Neural cell (in vitro differentiated cells): ENCODE data around the gene WDR87. TPM values are rescaled to one million over a fixed set of nuclear protein-coding genes. Genes with fewer than 3 reads are reported as not detected.

Experiments
- H2AFZ ChIP-seq: fragments of 200-600, 300-800 bp; sonication (generic), shearing (Covaris generic); 2 replicates; pipeline ENCODE4 v1.6.0; 2014; ENCODE audit warnings: low read depth, mild to moderate bottlenecking, antibody characterized with exemption, low read length, moderate library complexity
- H3F3A ChIP-seq: fragments of 200-600 bp; shearing (Covaris generic); 2 replicates; pipeline ENCODE4 v1.6.1; 2016; ENCODE audit warnings: mild to moderate bottlenecking, moderate library complexity, mixed read lengths, antibody characterized with exemption, low read length; ENCODE audit not compliant: insufficient read depth, poor library complexity, severe bottlenecking
- H3K27ac ChIP-seq: fragments of 200-600, 300-800 bp; sonication (generic), shearing (Covaris generic); 2 replicates; pipeline ENCODE4 v1.5.1; 2014; ENCODE audit warnings: mild to moderate bottlenecking, low read length, moderate library complexity
- H3K27me3 ChIP-seq: fragments of 300-800, 200-600 bp; sonication (generic), shearing (Covaris generic); 2 replicates; pipeline ENCODE4 v1.6.0; 2014; ENCODE audit warnings: mild to moderate bottlenecking, low read depth, low read length, moderate library complexity; ENCODE audit not compliant: insufficient read depth
- H3K36me3 ChIP-seq: fragments of 300-800, 200-600 bp; sonication (generic), shearing (Covaris generic); 2 replicates; pipeline ENCODE4 v1.5.1; 2014; ENCODE audit warnings: mild to moderate bottlenecking, antibody characterized with exemption, low read length, moderate library complexity; ENCODE audit not compliant: insufficient read depth
- H3K4me2 ChIP-seq: fragments of 300-800, 200-600 bp; sonication (generic), shearing (Covaris generic); 2 replicates; pipeline ENCODE4 v1.6.0; 2014; ENCODE audit warnings: mild to moderate bottlenecking, low read length
- H3K4me3 ChIP-seq: fragments of 300-800, 200-600 bp; sonication (generic), shearing (Covaris generic); 2 replicates; pipeline ENCODE4 v1.5.1; 2014; ENCODE audit warnings: mild to moderate bottlenecking, low read length, moderate library complexity
- H3K79me2 ChIP-seq: fragments of 200-600 bp; shearing (Covaris generic); replicated peaks from 2 replicates; pipeline ENCODE4 v1.6.0; 2014; ENCODE audit warnings: mild to moderate bottlenecking, low read length, moderate library complexity; ENCODE audit not compliant: insufficient read depth
- H3K9ac ChIP-seq: fragments of 300-800, 200-600 bp; sonication (generic), shearing (Covaris generic); 2 replicates; pipeline ENCODE4 v1.6.1; 2016; ENCODE audit warnings: mild to moderate bottlenecking, low read length, mixed read lengths
- H3K9me2 ChIP-seq: fragments of 200-600 bp; shearing (Covaris generic); 2 replicates; pipeline ENCODE4 v1.6.1; 2016; ENCODE audit warnings: mild to moderate bottlenecking, low read length, mixed read lengths; ENCODE audit not compliant: insufficient read depth
- H3K9me3 ChIP-seq: fragments of 200-600, 300-800 bp; sonication (generic), shearing (Covaris generic); 2 replicates; pipeline ENCODE4 v1.6.1; 2016; ENCODE audit warnings: mild to moderate bottlenecking, mixed run types, low read length, moderate library complexity, mixed read lengths
- H4K20me1 ChIP-seq: fragments of 200-600 bp; shearing (Covaris generic); 2 replicates; pipeline ENCODE4 v1.6.1; 2016; ENCODE audit warnings: mild to moderate bottlenecking, mixed run types; ENCODE audit not compliant: insufficient read depth
- EP300 ChIP-seq: fragments of 450-650 bp; conservative IDR thresholded peaks from 2 replicates; pipeline ENCODE4 v1.6.1; 2014; ENCODE audit warnings: antibody characterized with exemption, mild to moderate bottlenecking, moderate library complexity; ENCODE audit not compliant: poor library complexity, severe bottlenecking
- EZH2 ChIP-seq: fragments of 200-600, 300-800 bp; shearing (Covaris generic), sonication (generic); IDR thresholded peaks from 2 replicates; pipeline ENCODE4 v1.6.1; 2014; ENCODE audit warnings: antibody characterized with exemption, low read length, borderline replicate concordance, mild to moderate bottlenecking; ENCODE audit not compliant: insufficient read depth, poor library complexity, severe bottlenecking
- MXI1 ChIP-seq: fragments of 450-650 bp; conservative IDR thresholded peaks from 2 replicates; pipeline ENCODE4 v1.6.1; 2014; ENCODE audit warnings: antibody characterized with exemption, mild to moderate bottlenecking; ENCODE audit not compliant: poor library complexity, severe bottlenecking
- POLR2AphosphoS5 ChIP-seq: IDR thresholded peaks from 2 replicates; pipeline ENCODE4 v1.6.1; 2012
- RAD21 ChIP-seq: fragments of 450-650 bp; conservative IDR thresholded peaks from 2 replicates; pipeline ENCODE4 v1.6.1; 2014; ENCODE audit warnings: antibody characterized with exemption, mild to moderate bottlenecking, moderate library complexity
- SMC3 ChIP-seq: fragments of 450-650 bp; conservative IDR thresholded peaks from 2 replicates; pipeline ENCODE4 v1.6.1; 2014; ENCODE audit warnings: antibody characterized with exemption, mild to moderate bottlenecking, moderate library complexity; ENCODE audit not compliant: poor library complexity
- TAF1 ChIP-seq: IDR thresholded peaks from 2 replicates; pipeline ENCODE4 v1.6.1; 2012; ENCODE audit warnings: low read depth
- polyA plus RNA-seq: library from polyadenylated mRNA; depleted of rRNA; stranded (reverse); fragments of >200 nt; gene quantifications from 2 replicates; pipeline ENCODE4 v1.2.3, GENCODE V29; 2014
- TF ChIP-seq, protein P1 (sequence below): fragments of 450-650 bp; IDR thresholded peaks from 2 replicates; pipeline ENCODE4 v1.5.1; 2014; ENCODE audit warnings: antibody characterized with exemption, mild to moderate bottlenecking, moderate library complexity; ENCODE audit not compliant: poor library complexity, severe bottlenecking
- TF ChIP-seq, protein P2 (sequence below): IDR thresholded peaks from 2 replicates; pipeline ENCODE4 v1.6.1; 2012; ENCODE audit warnings: borderline replicate concordance

The WDR87 gene
- polyA plus RNA-seq, 1 donor from 2014 or later, result not detected

DNA sequence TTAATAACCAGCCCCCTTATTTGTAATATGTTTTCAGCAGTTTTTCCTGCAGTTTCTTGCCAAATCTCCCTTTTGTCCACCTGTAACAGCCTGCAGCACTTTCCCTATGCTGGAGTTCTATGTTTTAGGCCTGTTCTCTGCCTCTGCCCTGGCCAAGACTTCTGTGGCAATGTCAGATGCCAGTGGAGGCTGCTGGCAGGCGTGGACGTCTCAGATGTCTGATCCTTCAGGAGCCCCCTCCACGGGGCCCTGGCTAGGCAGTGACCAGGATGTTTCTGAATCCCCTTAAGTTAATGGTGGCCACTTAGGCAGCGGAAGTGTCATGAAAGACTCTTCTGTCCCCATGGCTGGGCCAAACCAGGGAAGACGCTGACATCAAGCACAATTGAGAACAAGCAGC, 41.4 kb upstream of the WDR87 start:
- no peaks in the 10 kb centered on the region for H3K79me2 ChIP-seq

DNA sequence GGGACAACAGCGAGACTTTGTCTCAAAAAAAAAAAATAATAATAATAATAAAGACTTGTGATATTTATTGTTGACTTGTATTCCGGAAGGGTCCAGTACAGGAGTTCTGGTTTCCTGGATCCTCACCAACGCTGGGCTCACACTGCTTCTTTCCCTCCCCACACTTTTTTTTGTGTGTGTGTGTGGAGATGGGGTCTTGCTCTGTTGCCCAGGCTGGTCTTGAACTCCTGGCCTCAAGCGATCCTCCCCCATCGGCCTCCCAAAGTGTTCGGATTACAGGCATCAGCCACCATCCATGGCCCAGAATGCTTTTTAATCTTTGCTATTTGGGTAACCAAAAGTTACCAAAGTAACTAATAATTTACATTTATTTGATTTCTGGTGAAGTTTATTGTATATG, 39.7 kb upstream of the WDR87 start:
- no peak overlapping the region for H2AFZ ChIP-seq
- no peaks in the 10 kb centered on the region for H3K79me2 ChIP-seq
- peaks cover 4% of the 10 kb centered on the region for H3K9me3 ChIP-seq
- no peaks in the 10 kb centered on the region for H3K36me3 ChIP-seq
- no peak overlapping the region for H3K4me3 ChIP-seq
- no peaks in the 10 kb centered on the region for H3K27me3 ChIP-seq
- H3K27ac ChIP-seq, result no peak overlapping the region
- no peak overlapping the region for H3K9ac ChIP-seq
- H4K20me1 ChIP-seq, result no peaks in the 10 kb centered on the region
- no peaks in the 10 kb centered on the region for H3K9me2 ChIP-seq
- no peaks in the 10 kb centered on the region for H3F3A ChIP-seq
- no peak overlapping the region for H3K4me2 ChIP-seq
- TF ChIP-seq EZH2 (no peak), EP300 (no peak), POLR2AphosphoS5 (no peak), SMC3 (no peak), TAF1 (no peak)
- TF ChIP-seq, protein P1, sequence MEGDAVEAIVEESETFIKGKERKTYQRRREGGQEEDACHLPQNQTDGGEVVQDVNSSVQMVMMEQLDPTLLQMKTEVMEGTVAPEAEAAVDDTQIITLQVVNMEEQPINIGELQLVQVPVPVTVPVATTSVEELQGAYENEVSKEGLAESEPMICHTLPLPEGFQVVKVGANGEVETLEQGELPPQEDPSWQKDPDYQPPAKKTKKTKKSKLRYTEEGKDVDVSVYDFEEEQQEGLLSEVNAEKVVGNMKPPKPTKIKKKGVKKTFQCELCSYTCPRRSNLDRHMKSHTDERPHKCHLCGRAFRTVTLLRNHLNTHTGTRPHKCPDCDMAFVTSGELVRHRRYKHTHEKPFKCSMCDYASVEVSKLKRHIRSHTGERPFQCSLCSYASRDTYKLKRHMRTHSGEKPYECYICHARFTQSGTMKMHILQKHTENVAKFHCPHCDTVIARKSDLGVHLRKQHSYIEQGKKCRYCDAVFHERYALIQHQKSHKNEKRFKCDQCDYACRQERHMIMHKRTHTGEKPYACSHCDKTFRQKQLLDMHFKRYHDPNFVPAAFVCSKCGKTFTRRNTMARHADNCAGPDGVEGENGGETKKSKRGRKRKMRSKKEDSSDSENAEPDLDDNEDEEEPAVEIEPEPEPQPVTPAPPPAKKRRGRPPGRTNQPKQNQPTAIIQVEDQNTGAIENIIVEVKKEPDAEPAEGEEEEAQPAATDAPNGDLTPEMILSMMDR, result no peak
- TF ChIP-seq, protein P2, sequence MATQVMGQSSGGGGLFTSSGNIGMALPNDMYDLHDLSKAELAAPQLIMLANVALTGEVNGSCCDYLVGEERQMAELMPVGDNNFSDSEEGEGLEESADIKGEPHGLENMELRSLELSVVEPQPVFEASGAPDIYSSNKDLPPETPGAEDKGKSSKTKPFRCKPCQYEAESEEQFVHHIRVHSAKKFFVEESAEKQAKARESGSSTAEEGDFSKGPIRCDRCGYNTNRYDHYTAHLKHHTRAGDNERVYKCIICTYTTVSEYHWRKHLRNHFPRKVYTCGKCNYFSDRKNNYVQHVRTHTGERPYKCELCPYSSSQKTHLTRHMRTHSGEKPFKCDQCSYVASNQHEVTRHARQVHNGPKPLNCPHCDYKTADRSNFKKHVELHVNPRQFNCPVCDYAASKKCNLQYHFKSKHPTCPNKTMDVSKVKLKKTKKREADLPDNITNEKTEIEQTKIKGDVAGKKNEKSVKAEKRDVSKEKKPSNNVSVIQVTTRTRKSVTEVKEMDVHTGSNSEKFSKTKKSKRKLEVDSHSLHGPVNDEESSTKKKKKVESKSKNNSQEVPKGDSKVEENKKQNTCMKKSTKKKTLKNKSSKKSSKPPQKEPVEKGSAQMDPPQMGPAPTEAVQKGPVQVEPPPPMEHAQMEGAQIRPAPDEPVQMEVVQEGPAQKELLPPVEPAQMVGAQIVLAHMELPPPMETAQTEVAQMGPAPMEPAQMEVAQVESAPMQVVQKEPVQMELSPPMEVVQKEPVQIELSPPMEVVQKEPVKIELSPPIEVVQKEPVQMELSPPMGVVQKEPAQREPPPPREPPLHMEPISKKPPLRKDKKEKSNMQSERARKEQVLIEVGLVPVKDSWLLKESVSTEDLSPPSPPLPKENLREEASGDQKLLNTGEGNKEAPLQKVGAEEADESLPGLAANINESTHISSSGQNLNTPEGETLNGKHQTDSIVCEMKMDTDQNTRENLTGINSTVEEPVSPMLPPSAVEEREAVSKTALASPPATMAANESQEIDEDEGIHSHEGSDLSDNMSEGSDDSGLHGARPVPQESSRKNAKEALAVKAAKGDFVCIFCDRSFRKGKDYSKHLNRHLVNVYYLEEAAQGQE, result no peak

More for the DNA sequence above, 41.4 kb upstream of the WDR87 start:
- Histone ChIP-seq H3K27me3 (no peaks in the 10 kb centered on the region), H3K4me2 (no peak overlapping the region), H4K20me1 (no peaks in the 10 kb centered on the region), H3K9me3 (peaks cover 4% of the 10 kb centered on the region), H2AFZ (no peak overlapping the region), H3F3A (no peaks in the 10 kb centered on the region), H3K36me3 (no peaks in the 10 kb centered on the region), H3K9ac (no peak overlapping the region), H3K9me2 (no peaks in the 10 kb centered on the region), H3K27ac (no peak overlapping the region), H3K4me3 (no peak overlapping the region)
- TF ChIP-seq EZH2 (no peak), MXI1 (no peak), SMC3 (no peak), TAF1 (no peak), POLR2AphosphoS5 (no peak), RAD21 (no peak), EP300 (no peak)
- TF ChIP-seq, protein P1, result no peak
- TF ChIP-seq, protein P2, result no peak
